ENCODE data around the gene ATF7IP2. TPM values are rescaled to one million over a fixed set of nuclear protein-coding genes. Genes with fewer than 3 reads are reported as not detected.

The ATF7IP2 gene
- total and polyA plus RNA-seq, 10 of the 15 experiments (the other 5 are each of a cell fraction or from before 2014, with no cell fraction given): 24.6 to 82.1 (median 51.9) TPM

GRCh38 chr16:10509534-10510025, 123.7 kb downstream of the ATF7IP2 start (continued):
- TF ChIP-seq BHLHE40 (IDR thresholded peaks at IDR 0.05; ENCODE audit: borderline replicate concordance in 1 of 2, low read depth in 2 of 2, low read length in 1 of 2): 0 out of 4 replicates have a peak, but pooled peaks of 1 of the 2 experiments have one; percentile 55
- peak; percentile 67 for TF ChIP-seq YY1 (IDR thresholded peaks at IDR 0.05; ENCODE audit: low read depth, low read length)
- peak; percentile 73 for TF ChIP-seq SPI1 (IDR thresholded peaks at IDR 0.05; ENCODE audit: borderline replicate concordance, insufficient read depth, low read depth, low read length)
- no peak for TF ChIP-seq SIN3A (IDR thresholded peaks at IDR 0.05; ENCODE audit: low read depth, low read length)
- TF ChIP-seq DPF2 (IDR thresholded peaks at IDR 0.05): no peak
- TF ChIP-seq ATF3 (IDR thresholded peaks at IDR 0.05; ENCODE audit: borderline replicate concordance, extremely low read depth, low read depth, low read length): no peak
- TF ChIP-seq MTA3 (IDR thresholded peaks at IDR 0.05; ENCODE audit: borderline replicate concordance, low read length): no peak
- TF ChIP-seq TARDBP (IDR thresholded peaks at IDR 0.05; ENCODE audit: borderline replicate concordance): no peak
- TF ChIP-seq NR2C1 (IDR thresholded peaks at IDR 0.05): no peak
- peak; percentile 56; the same call in 1 of the 2 replicates for TF ChIP-seq FOXM1 (IDR thresholded peaks at IDR 0.05; ENCODE audit: low read depth, low read length)
- 0 out of 2 replicates have a peak, but pooled peaks have one; percentile 31 for TF ChIP-seq RB1 (IDR thresholded peaks at IDR 0.05; ENCODE audit: borderline replicate concordance)
- no peak for TF ChIP-seq ASH2L (IDR thresholded peaks at IDR 0.05; ENCODE audit: borderline replicate concordance, low read depth)
- TF ChIP-seq CREB1 (IDR thresholded peaks at IDR 0.05; ENCODE audit: low read depth): no peak
- no peak for TF ChIP-seq POU2F2 (IDR thresholded peaks at IDR 0.05; ENCODE audit: borderline replicate concordance, low read depth, low read length)
- no peak for TF ChIP-seq RAD51 (IDR thresholded peaks at IDR 0.05)
- TF ChIP-seq PAX8 (IDR thresholded peaks at IDR 0.05): no peak
- no peak for TF ChIP-seq NR2C2 (IDR thresholded peaks at IDR 0.05; ENCODE audit: borderline replicate concordance, control insufficient read depth, insufficient read length, low read depth)
- TF ChIP-seq, protein P1, sequence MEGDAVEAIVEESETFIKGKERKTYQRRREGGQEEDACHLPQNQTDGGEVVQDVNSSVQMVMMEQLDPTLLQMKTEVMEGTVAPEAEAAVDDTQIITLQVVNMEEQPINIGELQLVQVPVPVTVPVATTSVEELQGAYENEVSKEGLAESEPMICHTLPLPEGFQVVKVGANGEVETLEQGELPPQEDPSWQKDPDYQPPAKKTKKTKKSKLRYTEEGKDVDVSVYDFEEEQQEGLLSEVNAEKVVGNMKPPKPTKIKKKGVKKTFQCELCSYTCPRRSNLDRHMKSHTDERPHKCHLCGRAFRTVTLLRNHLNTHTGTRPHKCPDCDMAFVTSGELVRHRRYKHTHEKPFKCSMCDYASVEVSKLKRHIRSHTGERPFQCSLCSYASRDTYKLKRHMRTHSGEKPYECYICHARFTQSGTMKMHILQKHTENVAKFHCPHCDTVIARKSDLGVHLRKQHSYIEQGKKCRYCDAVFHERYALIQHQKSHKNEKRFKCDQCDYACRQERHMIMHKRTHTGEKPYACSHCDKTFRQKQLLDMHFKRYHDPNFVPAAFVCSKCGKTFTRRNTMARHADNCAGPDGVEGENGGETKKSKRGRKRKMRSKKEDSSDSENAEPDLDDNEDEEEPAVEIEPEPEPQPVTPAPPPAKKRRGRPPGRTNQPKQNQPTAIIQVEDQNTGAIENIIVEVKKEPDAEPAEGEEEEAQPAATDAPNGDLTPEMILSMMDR (IDR thresholded peaks at IDR 0.05 in 2 of 3, conservative IDR thresholded peaks at IDR 0.05 in 1 of 3; ENCODE audit: control insufficient read depth in 2 of 3, extremely low read depth in 1 of 3, insufficient read depth in 1 of 3, low read depth in 3 of 3, low read length in 3 of 3): peak; percentile 77 to 92 (median 86)
- TF ChIP-seq NBN (IDR thresholded peaks at IDR 0.05): 0 out of 2 replicates have a peak, but pooled peaks have one; percentile 21
- no peak for TF ChIP-seq NFYB (IDR thresholded peaks at IDR 0.05; ENCODE audit: insufficient read depth, low read depth, low read length)
- TF ChIP-seq ATF2 (IDR thresholded peaks at IDR 0.05; ENCODE audit: low read length): no peak
- no peak for TF ChIP-seq YBX1 (IDR thresholded peaks at IDR 0.05)
- no peak for TF ChIP-seq RBBP5 (conservative IDR thresholded peaks at IDR 0.05)
- no peak for TF ChIP-seq CBFB (IDR thresholded peaks at IDR 0.05; ENCODE audit: low read depth)
- TF ChIP-seq REST (IDR thresholded peaks at IDR 0.05; ENCODE audit: low read depth, low read length): no peak
- TF ChIP-seq RAD21 (IDR thresholded peaks at IDR 0.05; ENCODE audit: insufficient read depth, low read depth, low read length): peak; percentile 97

Data from GM12878 (cell line).